GM15510 (cell line): ENCODE measurements around the gene NAIF1.

Experiments used
- POLR2A ChIP-seq: IDR thresholded peaks from 3 replicates; pipeline ENCODE4 v1.6.1; 2011; ENCODE audit warnings: borderline replicate concordance; ENCODE audit not compliant: insufficient read length; ENCODE audit errors: extremely low read depth

The NAIF1 gene, protein sequence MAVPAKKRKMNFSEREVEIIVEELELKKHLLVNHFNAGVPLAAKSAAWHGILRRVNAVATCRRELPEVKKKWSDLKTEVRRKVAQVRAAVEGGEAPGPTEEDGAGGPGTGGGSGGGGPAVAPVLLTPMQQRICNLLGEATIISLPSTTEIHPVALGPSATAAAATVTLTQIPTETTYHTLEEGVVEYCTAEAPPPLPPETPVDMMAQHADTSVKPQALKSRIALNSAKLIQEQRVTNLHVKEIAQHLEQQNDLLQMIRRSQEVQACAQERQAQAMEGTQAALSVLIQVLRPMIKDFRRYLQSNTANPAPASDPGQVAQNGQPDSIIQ

DNA sequence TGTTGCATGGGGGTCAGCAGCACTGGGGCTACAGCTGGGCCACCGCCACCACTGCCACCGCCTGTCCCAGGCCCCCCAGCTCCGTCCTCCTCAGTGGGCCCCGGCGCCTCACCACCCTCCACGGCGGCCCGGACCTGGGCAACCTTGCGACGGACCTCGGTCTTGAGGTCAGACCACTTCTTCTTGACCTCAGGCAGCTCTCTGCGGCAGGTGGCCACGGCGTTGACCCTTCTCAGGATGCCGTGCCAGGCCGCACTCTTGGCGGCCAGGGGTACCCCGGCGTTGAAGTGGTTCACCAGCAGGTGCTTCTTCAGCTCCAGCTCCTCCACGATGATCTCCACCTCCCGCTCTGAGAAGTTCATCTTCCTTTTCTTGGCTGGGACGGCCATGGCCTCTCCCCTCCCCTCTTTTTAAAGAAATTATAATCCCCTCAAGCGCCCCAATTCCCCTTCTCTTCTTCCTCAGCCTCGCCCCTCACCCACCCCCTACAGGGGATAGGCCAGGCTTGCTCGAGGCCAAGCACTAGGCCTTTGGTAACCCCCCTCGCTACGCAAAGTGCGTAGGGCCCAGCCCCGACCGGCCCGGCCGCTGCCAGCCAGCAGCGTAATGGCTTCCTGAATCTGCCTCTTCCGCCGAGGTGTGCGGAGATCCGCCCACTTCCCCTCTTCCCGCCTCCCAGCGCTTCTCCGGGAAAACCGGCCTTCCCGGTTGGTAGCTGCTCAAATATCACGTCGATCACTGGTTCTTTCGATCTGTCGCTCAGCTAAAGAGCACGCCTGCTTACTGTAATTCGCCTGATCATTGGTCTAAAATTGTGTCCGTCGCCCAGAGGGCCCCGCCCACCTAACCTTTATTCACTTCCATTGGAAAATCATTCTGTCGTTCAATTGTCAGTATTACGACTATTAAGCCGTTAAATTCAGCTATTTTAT lies at the start of gene NAIF1:
Gene NAIF1 (minus strand): TSS at position 608 of the 932 bp plus-strand sequence. CDS start 219 bp downstream, at position 389.
- peak; percentile 56 for TF ChIP-seq POLR2A

DNA sequence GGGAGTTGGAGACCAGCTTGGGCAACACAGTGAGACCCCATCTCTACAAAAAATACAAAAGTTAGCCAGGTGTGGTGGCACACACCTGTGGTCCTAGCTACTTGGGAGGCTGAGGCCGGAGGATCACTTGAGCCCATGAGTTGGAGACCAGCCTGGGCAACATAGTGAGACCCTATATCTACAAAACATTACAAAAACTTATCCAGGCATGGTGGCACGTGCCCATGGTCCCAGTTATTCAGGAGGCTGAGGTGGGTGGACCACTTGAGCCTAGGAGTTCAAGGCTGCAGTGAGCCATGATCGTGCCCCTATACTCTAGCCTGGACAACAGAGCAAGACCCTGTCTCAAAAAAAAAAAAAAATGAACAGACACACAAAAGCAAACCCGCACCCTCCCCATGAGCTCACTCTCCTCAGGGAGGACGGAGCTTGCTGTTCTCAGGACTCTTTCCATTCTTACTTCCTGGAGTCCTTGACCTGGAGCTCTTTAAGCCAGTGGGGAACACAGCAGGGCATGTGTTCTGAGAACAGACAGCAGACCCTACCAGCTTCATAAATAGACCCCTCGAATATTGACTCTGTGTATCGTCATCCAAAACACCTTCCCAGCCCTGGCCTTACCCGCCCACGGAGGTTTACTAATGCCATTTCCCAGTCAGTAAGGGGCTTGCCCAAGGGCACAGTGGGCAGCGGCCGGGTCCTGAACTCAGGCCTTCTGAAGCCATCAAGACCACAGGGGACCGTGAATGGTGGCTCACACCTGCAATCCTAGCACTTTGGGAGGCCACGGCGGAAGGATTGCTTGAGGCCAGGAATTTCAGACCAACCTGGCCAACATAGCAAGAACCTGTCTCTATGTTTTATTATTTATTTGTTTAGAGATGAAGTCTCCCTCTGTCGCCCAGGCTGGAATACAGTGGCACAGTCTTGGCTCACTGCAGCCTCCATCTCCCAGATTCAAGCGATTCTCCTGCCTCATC lies 49.3 kb upstream of the NAIF1 start:
- TF ChIP-seq POLR2A: no peak

DNA sequence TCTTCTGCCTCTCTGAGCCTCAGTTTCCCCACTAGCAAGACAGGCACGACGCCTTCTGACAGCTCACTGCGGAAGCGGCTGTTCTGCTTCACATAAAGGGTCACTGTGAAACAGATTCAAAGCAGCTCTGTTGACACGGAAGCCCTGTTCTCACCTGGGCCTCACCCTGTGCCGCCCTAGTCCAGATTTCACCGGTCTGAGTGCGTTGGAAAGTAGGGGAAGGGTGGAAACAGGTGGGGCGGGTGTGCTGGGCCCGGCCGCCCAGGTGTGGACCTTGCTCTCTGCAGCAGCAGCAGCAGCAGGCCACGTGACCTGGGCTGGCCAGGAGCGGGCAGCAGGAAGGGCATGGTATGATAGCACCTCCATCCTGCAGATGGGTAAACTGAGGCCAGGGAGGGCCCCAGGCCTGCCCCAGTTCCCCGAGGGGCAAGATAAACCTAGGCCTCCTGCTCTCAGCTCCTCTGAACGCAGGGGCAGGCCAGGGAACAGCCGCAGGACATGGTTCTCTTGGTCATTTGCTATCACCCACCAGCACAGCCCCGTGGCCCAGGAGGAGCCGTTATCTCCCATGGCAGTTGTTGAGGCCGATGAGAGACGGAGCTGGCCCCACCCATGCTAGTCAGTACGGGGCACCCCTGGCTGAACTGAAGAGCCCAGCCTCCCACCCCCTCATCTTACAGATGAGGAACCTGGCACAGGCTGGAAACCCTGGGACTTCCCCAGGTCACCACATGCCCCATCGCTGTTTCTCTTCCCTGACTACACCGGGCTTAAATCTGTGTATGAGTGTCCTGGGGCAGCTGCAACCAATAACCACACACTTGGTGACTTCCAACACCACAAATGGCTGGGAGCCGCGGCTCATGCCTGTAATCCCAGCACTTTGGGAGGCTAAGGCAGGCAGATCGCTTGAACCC lies 48.3 kb upstream of the NAIF1 start:
- no peak for TF ChIP-seq POLR2A

DNA sequence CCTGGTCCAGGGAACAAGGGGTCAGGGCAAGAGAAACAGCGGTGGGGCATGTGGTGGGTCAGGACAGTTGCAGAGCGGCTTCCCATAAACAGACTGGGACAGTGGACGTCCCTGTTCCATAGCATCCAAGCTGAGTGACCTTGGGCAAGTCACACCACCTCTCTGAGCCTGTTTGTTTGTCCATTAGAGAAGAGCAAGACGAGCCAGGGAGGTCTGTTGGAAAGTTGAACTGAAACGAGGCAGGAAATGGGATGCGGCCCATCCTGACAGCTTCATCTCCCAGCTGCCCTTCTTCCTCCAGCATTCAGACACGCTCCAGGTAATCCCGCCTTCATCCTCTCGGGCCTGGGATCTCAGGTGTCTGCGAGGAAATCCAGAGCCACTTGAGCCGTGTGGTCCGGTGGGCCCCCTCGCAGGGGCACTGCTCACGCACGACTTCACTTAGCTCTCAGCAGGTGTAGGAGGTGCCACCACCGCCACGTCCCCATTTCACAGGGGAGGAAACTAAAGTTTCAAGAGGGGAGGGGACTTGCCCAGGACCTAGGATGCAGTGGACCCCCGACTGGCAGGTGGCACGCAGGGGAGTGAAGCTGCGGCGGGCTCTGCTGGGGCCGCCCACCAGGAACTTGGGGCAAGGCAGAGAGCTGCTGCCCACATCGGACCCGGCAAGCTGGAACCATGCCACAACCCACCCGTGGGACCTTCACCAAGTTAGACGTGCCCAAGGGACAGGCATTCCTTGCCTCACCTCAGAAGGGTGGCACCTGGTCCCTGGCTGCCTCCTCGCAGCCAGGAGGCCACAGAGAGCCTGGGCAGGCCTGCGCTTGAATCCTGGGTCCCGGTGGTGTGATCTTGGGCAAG lies 47.4 kb upstream of the NAIF1 start:
- no peak for TF ChIP-seq POLR2A

DNA sequence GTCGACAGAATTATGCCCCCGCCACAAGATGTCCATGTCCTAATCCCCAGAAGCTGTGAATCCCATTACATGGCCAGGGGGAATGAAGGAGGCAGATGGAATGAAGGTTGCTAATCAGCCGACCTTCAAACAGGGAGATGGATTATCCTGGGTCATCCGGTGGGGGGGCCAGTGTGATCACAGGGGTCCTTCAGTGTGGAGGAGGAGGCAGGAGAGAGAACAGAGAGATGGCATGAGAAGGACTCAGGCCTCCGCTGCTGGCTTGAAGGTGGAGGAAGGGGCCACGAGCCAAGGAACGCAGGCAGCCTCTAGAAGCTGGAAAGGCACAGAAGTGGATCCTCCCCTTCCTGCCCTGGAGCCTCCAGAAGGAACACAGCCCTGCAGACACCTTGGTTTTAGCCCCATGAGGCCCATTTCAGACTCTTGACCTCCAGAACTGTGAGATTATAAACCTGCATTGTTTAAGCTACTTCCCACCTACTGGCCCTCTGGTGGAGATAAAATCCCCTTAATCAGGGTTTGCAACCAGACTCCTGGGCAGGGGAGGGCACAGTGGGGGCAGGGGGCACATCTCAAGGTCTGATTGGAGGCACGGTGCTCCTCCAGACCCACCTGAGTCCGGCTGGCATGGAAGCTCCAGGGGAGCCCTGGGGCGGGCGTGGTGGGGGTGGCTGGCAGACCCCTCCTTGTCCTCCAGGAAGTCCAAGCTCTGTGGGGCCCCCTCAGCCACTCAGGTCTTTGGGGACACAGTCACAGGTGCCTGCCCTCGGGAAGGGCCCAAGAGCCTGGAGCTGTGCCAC lies 46.6 kb upstream of the NAIF1 start:
- no peak for TF ChIP-seq POLR2A

DNA sequence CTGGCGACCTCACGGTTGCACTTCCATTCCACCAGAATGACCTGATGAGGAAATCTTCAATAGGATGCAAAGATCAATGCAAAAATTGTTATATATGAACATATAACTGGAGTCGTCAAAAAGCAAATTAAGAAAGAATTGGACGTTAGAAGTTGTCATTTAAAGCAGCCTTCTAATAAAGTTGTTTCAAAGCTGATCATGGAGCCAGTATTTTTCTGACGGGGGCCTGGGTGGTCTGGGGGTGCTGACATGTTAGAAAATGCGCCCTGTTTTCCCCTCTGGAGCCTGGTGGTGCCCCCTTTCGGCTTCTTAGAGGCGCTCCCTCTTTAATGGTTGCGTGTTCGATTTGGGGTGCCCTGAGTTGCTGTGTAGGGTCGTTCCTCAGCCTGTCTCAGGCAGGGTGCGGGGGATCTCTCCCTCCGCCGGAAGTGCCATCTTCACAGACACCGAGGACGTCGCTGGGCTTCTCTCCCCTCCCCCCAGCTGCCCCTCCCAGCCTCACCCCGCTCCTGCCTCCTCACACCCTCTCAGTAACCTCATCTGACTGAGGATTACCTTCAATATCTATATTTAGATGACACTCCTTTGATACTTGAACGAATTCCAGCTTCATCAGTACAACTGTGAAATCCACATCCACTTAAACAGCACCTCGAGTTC lies 42.1 kb upstream of the NAIF1 start:
- TF ChIP-seq POLR2A: no peak

DNA sequence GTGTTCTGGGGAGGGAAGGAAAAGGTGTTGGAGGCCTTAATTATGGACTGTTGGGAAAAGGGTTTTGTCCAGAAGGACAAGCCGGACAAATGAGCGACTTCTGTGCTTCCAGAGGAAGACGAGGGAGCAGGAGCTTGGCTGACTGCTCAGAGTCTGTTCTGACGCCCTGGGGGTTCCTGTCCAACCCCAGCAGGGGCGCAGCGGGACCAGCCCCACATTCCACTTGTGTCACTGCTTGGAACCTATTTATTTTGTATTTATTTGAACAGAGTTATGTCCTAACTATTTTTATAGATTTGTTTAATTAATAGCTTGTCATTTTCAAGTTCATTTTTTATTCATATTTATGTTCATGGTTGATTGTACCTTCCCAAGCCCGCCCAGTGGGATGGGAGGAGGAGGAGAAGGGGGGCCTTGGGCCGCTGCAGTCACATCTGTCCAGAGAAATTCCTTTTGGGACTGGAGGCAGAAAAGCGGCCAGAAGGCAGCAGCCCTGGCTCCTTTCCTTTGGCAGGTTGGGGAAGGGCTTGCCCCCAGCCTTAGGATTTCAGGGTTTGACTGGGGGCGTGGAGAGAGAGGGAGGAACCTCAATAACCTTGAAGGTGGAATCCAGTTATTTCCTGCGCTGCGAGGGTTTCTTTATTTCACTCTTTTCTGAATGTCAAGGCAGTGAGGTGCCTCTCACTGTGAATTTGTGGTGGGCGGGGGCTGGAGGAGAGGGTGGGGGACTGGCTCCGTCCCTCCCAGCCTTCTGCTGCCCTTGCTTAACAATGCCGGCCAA lies 41.3 kb upstream of the NAIF1 start:
- TF ChIP-seq POLR2A: no peak

DNA sequence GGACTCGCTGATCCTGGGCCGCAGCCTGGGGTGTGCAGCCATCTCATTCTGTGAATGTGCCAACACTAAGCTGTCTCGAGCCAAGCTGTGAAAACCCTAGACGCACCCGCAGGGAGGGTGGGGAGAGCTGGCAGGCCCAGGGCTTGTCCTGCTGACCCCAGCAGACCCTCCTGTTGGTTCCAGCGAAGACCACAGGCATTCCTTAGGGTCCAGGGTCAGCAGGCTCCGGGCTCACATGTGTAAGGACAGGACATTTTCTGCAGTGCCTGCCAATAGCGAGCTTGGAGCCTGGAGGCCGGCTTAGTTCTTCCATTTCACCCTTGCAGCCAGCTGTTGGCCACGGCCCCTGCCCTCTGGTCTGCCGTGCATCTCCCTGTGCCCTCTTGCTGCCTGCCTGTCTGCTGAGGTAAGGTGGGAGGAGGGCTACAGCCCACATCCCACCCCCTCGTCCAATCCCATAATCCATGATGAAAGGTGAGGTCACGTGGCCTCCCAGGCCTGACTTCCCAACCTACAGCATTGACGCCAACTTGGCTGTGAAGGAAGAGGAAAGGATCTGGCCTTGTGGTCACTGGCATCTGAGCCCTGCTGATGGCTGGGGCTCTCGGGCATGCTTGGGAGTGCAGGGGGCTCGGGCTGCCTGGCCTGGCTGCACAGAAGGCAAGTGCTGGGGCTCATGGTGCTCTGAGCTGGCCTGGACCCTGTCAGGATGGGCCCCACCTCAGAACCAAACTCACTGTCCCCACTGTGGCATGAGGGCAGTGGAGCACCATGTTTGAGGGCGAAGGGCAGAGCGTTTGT lies 40.5 kb upstream of the NAIF1 start:
- no peak for TF ChIP-seq POLR2A

DNA sequence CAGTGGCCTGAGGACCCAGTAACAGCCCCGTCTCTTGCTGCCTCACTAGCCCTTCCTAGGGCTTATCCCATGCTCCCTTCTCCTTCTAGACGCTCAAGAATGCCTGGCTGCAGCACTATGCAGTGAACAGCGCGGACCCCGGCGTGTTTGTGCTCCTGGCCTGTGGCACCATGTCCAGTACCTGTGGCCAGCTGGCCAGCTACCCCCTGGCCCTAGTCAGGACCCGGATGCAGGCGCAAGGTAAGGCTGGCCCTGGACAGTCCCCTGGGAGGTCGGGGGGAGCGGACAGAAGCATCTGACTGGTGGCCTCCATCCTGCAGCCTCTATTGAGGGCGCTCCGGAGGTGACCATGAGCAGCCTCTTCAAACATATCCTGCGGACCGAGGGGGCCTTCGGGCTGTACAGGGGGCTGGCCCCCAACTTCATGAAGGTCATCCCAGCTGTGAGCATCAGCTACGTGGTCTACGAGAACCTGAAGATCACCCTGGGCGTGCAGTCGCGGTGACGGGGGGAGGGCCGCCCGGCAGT lies 39.9 kb upstream of the NAIF1 start:
- no peak for TF ChIP-seq POLR2A

DNA sequence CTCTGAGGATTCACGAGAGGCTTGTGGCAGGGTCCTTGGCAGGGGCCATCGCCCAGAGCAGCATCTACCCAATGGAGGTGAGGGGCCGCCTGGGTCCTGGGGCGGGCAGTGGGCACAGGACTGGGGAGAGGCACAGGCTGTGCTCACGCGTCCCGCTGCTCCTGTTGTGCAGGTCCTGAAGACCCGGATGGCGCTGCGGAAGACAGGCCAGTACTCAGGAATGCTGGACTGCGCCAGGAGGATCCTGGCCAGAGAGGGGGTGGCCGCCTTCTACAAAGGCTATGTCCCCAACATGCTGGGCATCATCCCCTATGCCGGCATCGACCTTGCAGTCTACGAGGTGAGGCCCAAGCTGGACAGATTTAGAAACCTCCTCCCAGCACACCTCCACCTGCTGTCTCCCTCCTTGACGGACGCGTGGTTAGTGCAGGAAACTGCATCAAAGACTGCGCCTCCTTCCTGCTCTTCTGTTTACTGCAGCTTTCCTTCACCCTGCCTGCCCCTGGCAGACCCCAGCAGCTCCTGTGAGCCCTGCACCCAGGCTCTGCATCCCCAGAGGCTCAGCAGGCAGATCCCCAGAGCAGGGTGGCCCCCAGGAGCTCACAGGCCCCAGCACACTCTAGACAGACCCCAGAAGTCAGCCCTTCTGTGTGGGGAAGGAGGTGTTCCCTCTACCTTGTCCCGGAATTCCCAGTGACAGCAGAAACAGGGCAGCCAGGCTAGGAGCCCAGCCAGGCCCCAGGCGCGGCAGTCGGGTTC lies 39.2 kb upstream of the NAIF1 start:
- no peak for TF ChIP-seq POLR2A
